IMR-90 (cell line): Measurements from ENCODE around the gene CYP27B1. TPM values are rescaled to one million over a fixed set of nuclear protein-coding genes. Genes with fewer than 3 reads are reported as not detected.

Experiments used
- ATAC-seq: fragments of 200-7000 bp; cut with Tn5 transposase; 2 replicates; pipeline ENCODE4 v1.9.1; 2020; ENCODE audit warnings: low read depth, mild to moderate bottlenecking, moderate library complexity
- BruUV-seq: library from RNA; stranded (reverse); fragments of 400-500 nt; replicated peaks from 2 replicates; lab custom pipeline; 2021; lab: Mats Ljungman, UMichigan
- CTCF ChIA-PET: fragments of 300-600 bp; formaldehyde crosslinking; extraction: SDS; loops from one replicate; lab custom pipeline; 2021; ENCODE audit warnings: antibody characterized with exemption; lab: Yijun Ruan, JAX
- POLR2A ChIA-PET: fragments of 300-600 bp; sonication (Branson Sonifier 250); formaldehyde crosslinking; loops from one replicate; lab custom pipeline; 2022; ENCODE audit warnings: antibody characterized with exemption; ENCODE audit not compliant: unreplicated experiment; lab: Charles Lee
- DNase-seq: peaks from one replicate; pipeline ENCODE4 v3.0.0; 2013
- H2AFZ ChIP-seq: replicated peaks from 2 replicates; pipeline ENCODE3; 2013; ENCODE audit warnings: low read length, mild to moderate bottlenecking; ENCODE audit not compliant: poor library complexity
- H2AK5ac ChIP-seq: 2 replicates; pipeline ENCODE4 v1.6.1; 2013; ENCODE audit warnings: low read depth, low read length, inconsistent platforms
- H2AK9ac ChIP-seq: replicated peaks from 2 replicates; pipeline ENCODE3; 2013; ENCODE audit warnings: mild to moderate bottlenecking, low read depth, low read length, moderate library complexity; ENCODE audit not compliant: poor library complexity
- H2BK120ac ChIP-seq: 2 replicates; pipeline ENCODE4 v1.6.1; 2013; ENCODE audit warnings: low read depth, low read length, inconsistent platforms
- H2BK15ac ChIP-seq: 3 replicates; pipeline ENCODE4 v1.6.1; 2013; ENCODE audit warnings: low read depth, low read length, inconsistent platforms
- H2BK20ac ChIP-seq: 2 replicates; pipeline ENCODE4 v1.6.1; 2013; ENCODE audit warnings: low read depth, mild to moderate bottlenecking, inconsistent platforms, low read length, moderate library complexity
- H2BK5ac ChIP-seq: 2 replicates; pipeline ENCODE4 v1.6.1; 2013; ENCODE audit warnings: mild to moderate bottlenecking, low read depth, low read length, inconsistent platforms; ENCODE audit not compliant: poor library complexity, severe bottlenecking
- H3K14ac ChIP-seq: replicated peaks from 2 replicates; pipeline ENCODE4 v1.6.1; 2013; ENCODE audit warnings: low read depth, low read length, inconsistent platforms
- H3K18ac ChIP-seq: 2 replicates; pipeline ENCODE4 v1.6.1; 2013; ENCODE audit warnings: low read depth, low read length, control low read depth
- H3K23ac ChIP-seq: 2 replicates; pipeline ENCODE4 v1.6.1; 2013; ENCODE audit warnings: low read depth, low read length, inconsistent platforms
- H3K27ac ChIP-seq: 2 replicates; pipeline ENCODE4 v1.5.1; 2013; ENCODE audit warnings: mild to moderate bottlenecking, control low read depth, low read length; ENCODE audit not compliant: insufficient read depth
- H3K27me3 ChIP-seq: 2 replicates; pipeline ENCODE4 v1.6.1; 2013; ENCODE audit warnings: low read length; ENCODE audit not compliant: control insufficient read depth, insufficient read depth
- H3K36me3 ChIP-seq: 2 replicates; pipeline ENCODE4 v1.6.1; 2013; ENCODE audit warnings: low read length, mixed read lengths; ENCODE audit not compliant: control insufficient read depth, insufficient read depth
- H3K4ac ChIP-seq: 2 replicates; pipeline ENCODE4 v1.6.1; 2013; ENCODE audit warnings: low read depth, low read length, inconsistent platforms
- H3K4me1 ChIP-seq: 2 replicates; pipeline ENCODE4 v1.6.1; 2013; ENCODE audit warnings: low read length, mixed read lengths; ENCODE audit not compliant: control insufficient read depth, insufficient read depth
- H3K4me2 ChIP-seq: 2 replicates; pipeline ENCODE4 v1.6.1; 2013; ENCODE audit warnings: low read depth, mild to moderate bottlenecking, control low read depth, low read length, moderate library complexity
- H3K4me3 ChIP-seq: 2 replicates; pipeline ENCODE4 v1.5.1; 2013; ENCODE audit warnings: low read depth, mild to moderate bottlenecking, control low read depth, low read length, moderate library complexity; ENCODE audit not compliant: insufficient read depth
- H3K56ac ChIP-seq: 2 replicates; pipeline ENCODE4 v1.6.1; 2013; ENCODE audit warnings: low read length, inconsistent platforms; ENCODE audit not compliant: insufficient read depth; ENCODE audit errors: extremely low read depth
- H3K79me1 ChIP-seq, 2 experiments: 2 replicates each; pipeline ENCODE4 v1.6.1; 2013; ENCODE audit warnings: low read length in 2 of 2, inconsistent platforms in 1 of 2, low read depth in 1 of 2
- H3K9ac ChIP-seq: 2 replicates; pipeline ENCODE4 v1.6.1; 2013; ENCODE audit warnings: low read depth, low read length, control low read depth
- H3K9me1 ChIP-seq: 2 replicates; pipeline ENCODE4 v1.6.1; 2013; ENCODE audit warnings: low read length, inconsistent platforms; ENCODE audit not compliant: insufficient read depth
- H3K9me3 ChIP-seq: 2 replicates; pipeline ENCODE4 v1.6.1; 2013; ENCODE audit warnings: low read length; ENCODE audit not compliant: control insufficient read depth, insufficient read depth
- H4K20me1 ChIP-seq: 2 replicates; pipeline ENCODE4 v1.6.1; 2013; ENCODE audit warnings: low read length, inconsistent platforms; ENCODE audit not compliant: insufficient read depth
- H4K5ac ChIP-seq: 2 replicates; pipeline ENCODE4 v1.6.1; 2013; ENCODE audit warnings: mild to moderate bottlenecking, low read depth, low read length, control low read depth
- H4K8ac ChIP-seq, 2 experiments: 2 replicates each; pipeline ENCODE4 v1.6.1; 2013; ENCODE audit warnings: low read depth in 2 of 2, low read length in 2 of 2, control low read depth in 1 of 2, inconsistent platforms in 1 of 2
- H4K91ac ChIP-seq: 2 replicates; pipeline ENCODE4 v1.6.1; 2013; ENCODE audit warnings: low read depth, low read length, inconsistent platforms; ENCODE audit not compliant: insufficient read depth
- BHLHE40 ChIP-seq: fragments of 150-350 bp; IDR thresholded peaks from 2 replicates; pipeline ENCODE4 v1.6.1; 2016; ENCODE audit warnings: mild to moderate bottlenecking, low read depth, low read length
- CEBPB ChIP-seq: IDR thresholded peaks from 2 replicates; pipeline ENCODE4 v1.6.1; 2012; ENCODE audit warnings: low read depth, low read length, improper control_type of control experiment
- CHD1 ChIP-seq: IDR thresholded peaks from 2 replicates; pipeline ENCODE4 v1.6.1; 2012; ENCODE audit warnings: low read depth, low read length, improper control_type of control experiment
- FOS ChIP-seq: fragments of 150-350 bp; IDR thresholded peaks from 2 replicates; pipeline ENCODE4 v1.6.1; 2016; ENCODE audit warnings: low read depth, low read length
- MAFK ChIP-seq: IDR thresholded peaks from 2 replicates; pipeline ENCODE4 v1.6.1; 2012; ENCODE audit warnings: low read depth, low read length, improper control_type of control experiment
- MAZ ChIP-seq: IDR thresholded peaks from 2 replicates; pipeline ENCODE4 v1.6.1; 2012; ENCODE audit warnings: low read depth, mild to moderate bottlenecking, low read length, improper control_type of control experiment, moderate library complexity, borderline replicate concordance
- MXI1 ChIP-seq: IDR thresholded peaks from 2 replicates; pipeline ENCODE4 v1.6.1; 2012; ENCODE audit warnings: low read depth, mild to moderate bottlenecking, low read length, moderate library complexity, borderline replicate concordance
- NFE2L2 ChIP-seq: fragments of 150-350 bp; IDR thresholded peaks from 2 replicates; pipeline ENCODE4 v1.6.1; 2016; ENCODE audit warnings: low read depth, mild to moderate bottlenecking, low read length
- POLR2A ChIP-seq: IDR thresholded peaks from 2 replicates; pipeline ENCODE4 v1.6.1; 2012; ENCODE audit warnings: mild to moderate bottlenecking, low read depth, low read length
- RAD21 ChIP-seq: IDR thresholded peaks from 2 replicates; pipeline ENCODE4 v1.6.1; 2012; ENCODE audit warnings: low read length, improper control_type of control experiment
- RCOR1 ChIP-seq: IDR thresholded peaks from 2 replicates; pipeline ENCODE4 v1.6.1; 2012; ENCODE audit warnings: mild to moderate bottlenecking, low read length, improper control_type of control experiment; ENCODE audit not compliant: insufficient replicate concordance
- RFX5 ChIP-seq: IDR thresholded peaks from 2 replicates; pipeline ENCODE4 v1.8.0; 2012; ENCODE audit warnings: low read depth, mild to moderate bottlenecking, low read length, moderate library complexity
- SMC3 ChIP-seq: fragments of 150-350 bp; IDR thresholded peaks from 2 replicates; pipeline ENCODE4 v1.6.1; 2016; ENCODE audit warnings: low read depth, mild to moderate bottlenecking, antibody characterized with exemption, low read length, moderate library complexity
- WGBS, 2 experiments: methylation state at CpG; one replicate each; pipeline versions ENCODE4 v1.1.5 to v1.1.7; 2013; ENCODE audit warnings: missing lambda C conversion rate in 2 of 2; ENCODE audit not compliant: insufficient read length in 1 of 2; ENCODE audit errors: extremely low coverage in 2 of 2; 5-methylcytosine and 5-hydroxymethylcytosine counted together
- dilution Hi-C: fragments of 300-500 bp; cut with HindIII; formaldehyde crosslinking; loops from one replicate; pipeline ENCODE4 v1.14.3; 2018; ENCODE audit warnings: low sequenced_read_pairs; ENCODE audit not compliant: unreplicated experiment
- in situ Hi-C: fragments of 300-500 bp; cut with MboI; formaldehyde crosslinking; loops from 3 replicates; pipeline ENCODE4 v1.14.3; 2019; ENCODE audit warnings: low sequenced_read_pairs, inconsistent platforms, mixed read lengths
- intact Hi-C: fragments of 100-400 bp; cut with micrococcal nuclease; formaldehyde crosslinking; loops from 2 replicates; pipeline ENCODE4 v1.10.0; 2022
- polyA plus RNA-seq, 3 experiments: library from polyadenylated mRNA; depleted of rRNA; stranded (reverse); fragments of >200 nt; gene quantifications; 2 replicates each; pipeline ENCODE4 v1.2.3, GENCODE V29; 2012; ENCODE audit warnings: low replicate concordance in 1 of 3
- total RNA-seq: library from RNA; depleted of rRNA; stranded (reverse); fragments of >200 nt; gene quantifications from 2 replicates; pipeline ENCODE4 v1.2.3, GENCODE V29; 2012
- TF ChIP-seq, protein P1 (sequence below): conservative IDR thresholded peaks from 2 replicates; pipeline ENCODE4 v1.5.1; 2012; ENCODE audit warnings: mild to moderate bottlenecking, low read depth, low read length, improper control_type of control experiment
- TF ChIP-seq, protein P2 (sequence below): fragments of 150-350 bp; IDR thresholded peaks from 2 replicates; pipeline ENCODE4 v1.6.1; 2017; ENCODE audit warnings: mild to moderate bottlenecking, antibody characterized with exemption, low read length, low read depth
- TF ChIP-seq, protein P3 (sequence below): fragments of 150-350 bp; IDR thresholded peaks from 2 replicates; pipeline ENCODE4 v1.6.1; 2016; ENCODE audit warnings: low read depth, mild to moderate bottlenecking, low read length, moderate library complexity, borderline replicate concordance

The CYP27B1 gene
- total and polyA plus RNA-seq, 2 of the 4 experiments (the other 2 are of a cell fraction) = 0.36 to 1.3 TPM

DNA sequence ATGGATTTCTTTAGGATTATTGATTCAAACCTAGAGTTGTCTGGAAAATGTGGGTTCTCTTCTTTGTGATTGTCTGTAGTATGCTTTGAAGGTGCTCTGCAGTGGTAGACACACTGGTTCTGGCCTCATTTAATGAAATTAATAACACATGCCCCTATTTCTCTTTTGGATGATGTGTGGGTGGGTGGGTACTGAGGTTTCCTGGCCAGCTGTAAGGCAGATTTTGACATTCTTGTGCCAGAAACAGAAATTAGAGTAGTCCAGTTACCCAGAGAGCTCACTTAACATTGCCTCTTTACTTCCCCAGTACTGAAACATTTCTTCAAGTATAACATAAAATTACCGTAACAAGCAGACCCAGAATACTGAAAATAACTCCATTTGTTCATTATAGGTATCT is 30.1 kb upstream of the CYP27B1 start:
- H4K91ac ChIP-seq = no peak overlapping the region
- no peak overlapping the region for H3K14ac ChIP-seq
- no peak overlapping the region for H2AFZ ChIP-seq
- no peak for ATAC-seq
- H2BK120ac ChIP-seq = no peak overlapping the region
- H2BK5ac ChIP-seq = no peak overlapping the region
- CTCF ChIA-PET = interaction anchor here (0.6 to 1.3 kb wide), 2 partner anchors 14 to 83 kb away, joined by 3 to 11 read pairs; no protein-coding TSS in a partner anchor
- no peak overlapping the region for H3K4me2 ChIP-seq
- no peaks in the 10 kb centered on the region for H3K27me3 ChIP-seq
- H2AK9ac ChIP-seq = no peak overlapping the region
- H4K5ac ChIP-seq = no peak overlapping the region
- H2BK20ac ChIP-seq = no peak overlapping the region
- no peak overlapping the region for H3K9ac ChIP-seq
- no CpG with 5 or more reads among the region's 1 CpG for WGBS, 2 experiments
- no peak overlapping the region for H3K4ac ChIP-seq
- DNase-seq = no peak
- POLR2A ChIA-PET = no interaction called here
- H2AK5ac ChIP-seq = no peak overlapping the region
- H4K8ac ChIP-seq = no peak overlapping the region
- no peak overlapping the region for H3K23ac ChIP-seq
- peaks cover 21 to 23% of the 10 kb centered on the region in 2 experiments for H3K79me1 ChIP-seq
- in situ Hi-C loops = no loop called here
- no peak overlapping the region for H2BK15ac ChIP-seq
- no peak for TF ChIP-seq CEBPB
- no peak for TF ChIP-seq MXI1
- no peak for TF ChIP-seq FOS
- TF ChIP-seq SMC3 = no peak
- TF ChIP-seq MAZ = no peak
- TF ChIP-seq CHD1 = no peak
- TF ChIP-seq, protein P1, sequence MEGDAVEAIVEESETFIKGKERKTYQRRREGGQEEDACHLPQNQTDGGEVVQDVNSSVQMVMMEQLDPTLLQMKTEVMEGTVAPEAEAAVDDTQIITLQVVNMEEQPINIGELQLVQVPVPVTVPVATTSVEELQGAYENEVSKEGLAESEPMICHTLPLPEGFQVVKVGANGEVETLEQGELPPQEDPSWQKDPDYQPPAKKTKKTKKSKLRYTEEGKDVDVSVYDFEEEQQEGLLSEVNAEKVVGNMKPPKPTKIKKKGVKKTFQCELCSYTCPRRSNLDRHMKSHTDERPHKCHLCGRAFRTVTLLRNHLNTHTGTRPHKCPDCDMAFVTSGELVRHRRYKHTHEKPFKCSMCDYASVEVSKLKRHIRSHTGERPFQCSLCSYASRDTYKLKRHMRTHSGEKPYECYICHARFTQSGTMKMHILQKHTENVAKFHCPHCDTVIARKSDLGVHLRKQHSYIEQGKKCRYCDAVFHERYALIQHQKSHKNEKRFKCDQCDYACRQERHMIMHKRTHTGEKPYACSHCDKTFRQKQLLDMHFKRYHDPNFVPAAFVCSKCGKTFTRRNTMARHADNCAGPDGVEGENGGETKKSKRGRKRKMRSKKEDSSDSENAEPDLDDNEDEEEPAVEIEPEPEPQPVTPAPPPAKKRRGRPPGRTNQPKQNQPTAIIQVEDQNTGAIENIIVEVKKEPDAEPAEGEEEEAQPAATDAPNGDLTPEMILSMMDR = no peak
- no peak for TF ChIP-seq RFX5
- TF ChIP-seq, protein P2, sequence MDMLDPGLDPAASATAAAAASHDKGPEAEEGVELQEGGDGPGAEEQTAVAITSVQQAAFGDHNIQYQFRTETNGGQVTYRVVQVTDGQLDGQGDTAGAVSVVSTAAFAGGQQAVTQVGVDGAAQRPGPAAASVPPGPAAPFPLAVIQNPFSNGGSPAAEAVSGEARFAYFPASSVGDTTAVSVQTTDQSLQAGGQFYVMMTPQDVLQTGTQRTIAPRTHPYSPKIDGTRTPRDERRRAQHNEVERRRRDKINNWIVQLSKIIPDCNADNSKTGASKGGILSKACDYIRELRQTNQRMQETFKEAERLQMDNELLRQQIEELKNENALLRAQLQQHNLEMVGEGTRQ = no peak
- TF ChIP-seq NFE2L2 = no peak
- no peak for TF ChIP-seq RAD21
- TF ChIP-seq POLR2A = no peak
- TF ChIP-seq MAFK = no peak
- TF ChIP-seq, protein P3, sequence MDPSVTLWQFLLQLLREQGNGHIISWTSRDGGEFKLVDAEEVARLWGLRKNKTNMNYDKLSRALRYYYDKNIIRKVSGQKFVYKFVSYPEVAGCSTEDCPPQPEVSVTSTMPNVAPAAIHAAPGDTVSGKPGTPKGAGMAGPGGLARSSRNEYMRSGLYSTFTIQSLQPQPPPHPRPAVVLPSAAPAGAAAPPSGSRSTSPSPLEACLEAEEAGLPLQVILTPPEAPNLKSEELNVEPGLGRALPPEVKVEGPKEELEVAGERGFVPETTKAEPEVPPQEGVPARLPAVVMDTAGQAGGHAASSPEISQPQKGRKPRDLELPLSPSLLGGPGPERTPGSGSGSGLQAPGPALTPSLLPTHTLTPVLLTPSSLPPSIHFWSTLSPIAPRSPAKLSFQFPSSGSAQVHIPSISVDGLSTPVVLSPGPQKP = no peak
- TF ChIP-seq RCOR1 = no peak
- TF ChIP-seq BHLHE40 = no peak
- H3K27ac ChIP-seq = no peak overlapping the region
- no peak overlapping the region for H3K56ac ChIP-seq
- H3K18ac ChIP-seq = no peak overlapping the region
- no peaks in the 10 kb centered on the region for H3K9me3 ChIP-seq
- no TSS peak for BruUV-seq
- peaks cover 3% of the 10 kb centered on the region; the same call in 1 of the 2 replicates for H4K20me1 ChIP-seq
- peaks cover 2% of the 10 kb centered on the region; the same call in 1 of the 2 replicates for H3K4me1 ChIP-seq
- H3K4me3 ChIP-seq = no peak overlapping the region
- H3K9me1 ChIP-seq = no peaks in the 10 kb centered on the region
- dilution Hi-C loops = no loop called here
- peaks cover 43% of the 10 kb centered on the region for H3K36me3 ChIP-seq
- intact Hi-C loops = no loop called here
